Body of pancreas (tissue), 4 donors: ENCODE results near the gene KBTBD13. TPM values are rescaled to one million over a fixed set of nuclear protein-coding genes. Genes with fewer than 3 reads are reported as not detected.

Experiments used
- ATAC-seq: fragments of 150-250 bp; one replicate; pipeline ENCODE4 v1.9.1; 2016
- DNase-seq, 4 donors: peaks; one replicate each; pipeline ENCODE4 v3.0.0-alpha.2; 2019
- H3K27ac ChIP-seq, 4 donors: fragments of 200-600 bp; sonication (generic); 1 replicate in 3 of 4; 2 replicates in 1 of 4; pipeline versions ENCODE4 v1.5.1 to v1.6.1; 2016 to 2019; ENCODE audit warnings: mild to moderate bottlenecking in 1 of 4, mixed read lengths in 1 of 4, moderate library complexity in 1 of 4
- H3K27me3 ChIP-seq, 2 donors: fragments of 200-600 bp; sonication (generic); one replicate each; pipeline ENCODE4 v1.6.0; 2016; ENCODE audit warnings: mild to moderate bottlenecking in 1 of 2
- H3K36me3 ChIP-seq, 2 donors: fragments of 200-600 bp; sonication (generic); replicated peaks in 1 of 2; 2 replicates each; pipeline ENCODE4 v1.5.1; 2016; ENCODE audit warnings: low read depth in 2 of 2; ENCODE audit not compliant: insufficient read depth in 1 of 2
- H3K4me1 ChIP-seq: fragments of 200-600 bp; sonication (generic); one replicate; pipeline ENCODE4 v1.6.0; 2016
- H3K4me3 ChIP-seq, 2 donors: fragments of 200-600 bp; sonication (generic); 1 replicate in 1 of 2; 2 replicates in 1 of 2; pipeline ENCODE4 v1.5.1; 2016 to 2019
- H3K9me3 ChIP-seq, 3 donors: fragments of 200-600 bp; sonication (generic); 1 replicate in 2 of 3; 2 replicates in 1 of 3; pipeline ENCODE4 v1.5.1; 2016
- POLR2A ChIP-seq, 3 donors: fragments of 450-650 bp; IDR thresholded peaks; one replicate each; pipeline ENCODE4 v1.6.1; 2016; ENCODE audit warnings: antibody characterized with exemption in 3 of 3, mild to moderate bottlenecking in 2 of 3
- WGBS, 2 donors: methylation state at CpG; one replicate each; pipeline ENCODE4 v1.1.5; 2017; 5-methylcytosine and 5-hydroxymethylcytosine counted together
- intact Hi-C: fragments of 100-400 bp; cut with DNase I; formaldehyde crosslinking; loops from one replicate; pipeline ENCODE4 v1.15.1; 2023
- total RNA-seq, 2 donors: library from RNA; depleted of rRNA; stranded (reverse); fragments of >200 nt; gene quantifications; one replicate each; pipeline ENCODE4 v1.1.0, GENCODE V29; 2016
- TF ChIP-seq, protein P1 (sequence below), 7 experiments: fragments of 450-650 bp in 4 of 7; fragments of 200-600 bp in 3 of 7; sonication (generic) in 3 of 7; IDR thresholded peaks; one replicate each; pipeline ENCODE4 v1.5.1; 2016 to 2019; ENCODE audit warnings: antibody characterized with exemption in 7 of 7

KBTBD13 gene
- total RNA-seq, 2 donors from 2014 or later = not detected

GRCh38 chr15:65066635-65067316, 9.8 kb upstream of the KBTBD13 start:
- H3K4me1 ChIP-seq = peaks cover 6% of the 10 kb centered on the region
- H3K27me3 ChIP-seq = peaks cover 0 to 13% of the 10 kb centered on the region in 2 donors
- intact Hi-C loops = no loop called here
- no peaks in the 10 kb centered on the region for H3K36me3 ChIP-seq
- no peaks in the 10 kb centered on the region for H3K9me3 ChIP-seq
- TF ChIP-seq, protein P1, sequence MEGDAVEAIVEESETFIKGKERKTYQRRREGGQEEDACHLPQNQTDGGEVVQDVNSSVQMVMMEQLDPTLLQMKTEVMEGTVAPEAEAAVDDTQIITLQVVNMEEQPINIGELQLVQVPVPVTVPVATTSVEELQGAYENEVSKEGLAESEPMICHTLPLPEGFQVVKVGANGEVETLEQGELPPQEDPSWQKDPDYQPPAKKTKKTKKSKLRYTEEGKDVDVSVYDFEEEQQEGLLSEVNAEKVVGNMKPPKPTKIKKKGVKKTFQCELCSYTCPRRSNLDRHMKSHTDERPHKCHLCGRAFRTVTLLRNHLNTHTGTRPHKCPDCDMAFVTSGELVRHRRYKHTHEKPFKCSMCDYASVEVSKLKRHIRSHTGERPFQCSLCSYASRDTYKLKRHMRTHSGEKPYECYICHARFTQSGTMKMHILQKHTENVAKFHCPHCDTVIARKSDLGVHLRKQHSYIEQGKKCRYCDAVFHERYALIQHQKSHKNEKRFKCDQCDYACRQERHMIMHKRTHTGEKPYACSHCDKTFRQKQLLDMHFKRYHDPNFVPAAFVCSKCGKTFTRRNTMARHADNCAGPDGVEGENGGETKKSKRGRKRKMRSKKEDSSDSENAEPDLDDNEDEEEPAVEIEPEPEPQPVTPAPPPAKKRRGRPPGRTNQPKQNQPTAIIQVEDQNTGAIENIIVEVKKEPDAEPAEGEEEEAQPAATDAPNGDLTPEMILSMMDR (IDR thresholded peaks at IDR 0.05) = no peak
- no peak for TF ChIP-seq POLR2A (IDR thresholded peaks at IDR 0.05)
- WGBS, 2 donors = 40 to 53% methylated on average over 9 of the region's 9 CpGs
- no peak overlapping the region for H3K4me3 ChIP-seq
- DNase-seq (no peak), ATAC-seq (no peak)
- H3K27ac ChIP-seq = no peak overlapping the region

DNA sequence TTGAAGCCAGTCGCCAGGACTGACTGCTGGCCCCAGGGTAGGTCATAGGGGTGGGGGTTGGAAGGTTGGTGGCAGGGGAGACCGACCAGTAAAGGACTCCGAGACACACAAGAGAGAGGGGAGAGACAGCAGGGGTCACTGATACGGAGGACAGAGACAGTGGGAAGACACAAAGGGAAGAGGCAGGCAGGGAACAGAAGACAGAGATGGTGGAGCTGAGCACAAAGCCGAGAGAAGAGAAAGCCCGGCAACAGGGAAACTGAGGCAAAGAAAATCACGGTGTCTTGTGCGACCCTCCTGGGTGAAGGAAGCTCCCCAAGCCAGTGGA, 9.3 kb upstream of the KBTBD13 start:
- DNase-seq (no peak), ATAC-seq (no peak)
- Histone ChIP-seq H3K9me3 (no peaks in the 10 kb centered on the region), H3K4me1 (peaks cover 6% of the 10 kb centered on the region), H3K27ac (no peak overlapping the region), H3K36me3 (no peaks in the 10 kb centered on the region), H3K27me3 (peaks cover 0 to 13% of the 10 kb centered on the region in 2 donors), H3K4me3 (no peak overlapping the region)
- WGBS, 2 donors = 20 to 29% methylated on average over 8 of the region's 8 CpGs
- intact Hi-C loops = no loop called here
- TF ChIP-seq, protein P1 (IDR thresholded peaks at IDR 0.05) = no peak
- no peak for TF ChIP-seq POLR2A (IDR thresholded peaks at IDR 0.05)

DNA sequence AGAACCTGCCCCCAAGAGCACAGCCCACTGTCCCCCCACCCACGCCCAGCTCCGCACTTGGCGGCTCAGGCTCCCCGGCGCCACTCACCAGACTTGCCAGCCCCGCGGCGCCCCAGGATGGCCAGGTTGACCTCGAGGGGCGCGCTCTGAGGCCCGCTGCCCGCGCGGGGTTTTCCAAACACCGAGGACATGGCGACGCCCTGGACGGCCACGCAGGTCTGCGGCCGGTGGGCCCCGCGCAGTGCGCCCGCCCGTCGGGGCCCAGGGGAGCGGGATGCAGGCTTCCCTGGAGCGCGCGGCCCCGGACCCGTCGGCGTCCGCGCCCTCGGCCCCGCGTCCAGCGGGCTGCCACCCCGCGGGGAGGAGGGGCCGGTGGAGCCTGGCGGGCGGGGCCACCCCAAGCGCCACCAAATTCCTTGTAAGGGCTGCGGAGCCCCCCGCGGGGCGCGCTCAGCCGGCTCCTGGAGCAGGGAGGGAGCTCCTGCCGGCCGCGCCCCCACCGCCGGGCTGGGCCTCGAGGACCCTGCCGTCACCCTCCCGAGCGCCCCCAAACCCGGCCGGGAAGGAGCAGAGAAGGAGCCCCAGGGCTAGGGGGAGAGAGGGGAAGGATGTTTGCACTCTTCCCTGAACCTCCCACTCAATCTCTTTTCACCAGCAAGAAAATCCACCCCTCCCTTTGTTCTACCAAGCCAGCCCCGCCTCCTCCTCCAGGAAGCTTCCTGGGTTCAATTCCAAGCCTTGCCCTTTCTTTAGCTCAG, 8.7 kb upstream of the KBTBD13 start, which contains the start of gene RASL12:
Gene RASL12 (minus strand): TSS at position 347 of the 758 bp plus-strand sequence. CDS start 156 bp downstream, at position 191.
- ATAC-seq = no peak
- H3K36me3 ChIP-seq = no peaks in the 10 kb centered on the region
- peaks cover 0 to 13% of the 10 kb centered on the region in 2 donors for H3K27me3 ChIP-seq
- peaks cover 6% of the 10 kb centered on the region for H3K4me1 ChIP-seq
- DNase-seq = no peak
- H3K27ac ChIP-seq = no peak within 1 kb of the TSS
- TF ChIP-seq POLR2A (IDR thresholded peaks at IDR 0.05) = no peak
- TF ChIP-seq, protein P1 (IDR thresholded peaks at IDR 0.05) = no peak
- 7 to 22% methylated on average over 18 to 56 of the region's 66 CpGs for WGBS, 2 donors
- H3K9me3 ChIP-seq = no peaks in the 10 kb centered on the region
- H3K4me3 ChIP-seq = no peak within 1 kb of the TSS
- intact Hi-C loops = no loop called here

DNA sequence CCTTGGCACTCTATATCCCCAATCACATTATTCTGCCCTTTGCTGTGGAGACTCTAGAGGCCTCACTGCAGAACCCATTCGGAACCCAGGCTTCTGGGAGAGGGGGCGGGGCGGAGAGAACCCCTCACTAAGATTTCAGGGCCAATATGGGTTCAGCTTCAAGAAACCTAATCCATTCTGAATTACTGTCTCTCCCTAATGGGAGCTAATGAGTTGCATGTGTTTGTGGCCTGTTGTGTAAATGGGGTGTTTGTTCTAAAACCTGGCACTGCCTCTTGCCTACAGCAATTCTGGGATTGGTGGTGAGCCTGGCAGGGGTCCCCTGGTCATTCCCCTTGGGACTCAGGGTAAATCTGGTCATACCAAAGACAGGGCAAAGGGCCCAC, 8.2 kb upstream of the KBTBD13 start:
- DNase-seq (no peak), ATAC-seq (no peak)
- H3K36me3 ChIP-seq = no peaks in the 10 kb centered on the region
- peaks cover 6% of the 10 kb centered on the region for H3K4me1 ChIP-seq
- TF ChIP-seq, protein P1 (IDR thresholded peaks at IDR 0.05) = no peak
- no peak for TF ChIP-seq POLR2A (IDR thresholded peaks at IDR 0.05)
- H3K4me3 ChIP-seq = no peak overlapping the region
- no peaks in the 10 kb centered on the region for H3K9me3 ChIP-seq
- WGBS, 2 donors = 79 to 89% methylated on average over 3 of the region's 3 CpGs
- intact Hi-C loops = no loop called here
- H3K27me3 ChIP-seq = peaks cover 0 to 13% of the 10 kb centered on the region in 2 donors
- H3K27ac ChIP-seq = no peak overlapping the region
